PFSK-1 (cell line): ENCODE measurements around the gene PRR15L.

Experiments used
- SIN3A ChIP-seq: IDR thresholded peaks from 2 replicates; pipeline ENCODE4 v1.6.1; 2012; ENCODE audit warnings: mild to moderate bottlenecking, low read length, moderate library complexity, borderline replicate concordance; ENCODE audit not compliant: insufficient read depth
- TF ChIP-seq, protein P1 (sequence below), 2 experiments: IDR thresholded peaks; 2 replicates each; pipeline versions ENCODE4 v1.6.1 to v1.8.0; 2011 to 2012; ENCODE audit warnings: low read depth in 2 of 2, low read length in 2 of 2, control low read depth in 1 of 2, inconsistent platforms in 1 of 2, mild to moderate bottlenecking in 1 of 2, moderate library complexity in 1 of 2; ENCODE audit not compliant: insufficient read depth in 1 of 2

DNA sequence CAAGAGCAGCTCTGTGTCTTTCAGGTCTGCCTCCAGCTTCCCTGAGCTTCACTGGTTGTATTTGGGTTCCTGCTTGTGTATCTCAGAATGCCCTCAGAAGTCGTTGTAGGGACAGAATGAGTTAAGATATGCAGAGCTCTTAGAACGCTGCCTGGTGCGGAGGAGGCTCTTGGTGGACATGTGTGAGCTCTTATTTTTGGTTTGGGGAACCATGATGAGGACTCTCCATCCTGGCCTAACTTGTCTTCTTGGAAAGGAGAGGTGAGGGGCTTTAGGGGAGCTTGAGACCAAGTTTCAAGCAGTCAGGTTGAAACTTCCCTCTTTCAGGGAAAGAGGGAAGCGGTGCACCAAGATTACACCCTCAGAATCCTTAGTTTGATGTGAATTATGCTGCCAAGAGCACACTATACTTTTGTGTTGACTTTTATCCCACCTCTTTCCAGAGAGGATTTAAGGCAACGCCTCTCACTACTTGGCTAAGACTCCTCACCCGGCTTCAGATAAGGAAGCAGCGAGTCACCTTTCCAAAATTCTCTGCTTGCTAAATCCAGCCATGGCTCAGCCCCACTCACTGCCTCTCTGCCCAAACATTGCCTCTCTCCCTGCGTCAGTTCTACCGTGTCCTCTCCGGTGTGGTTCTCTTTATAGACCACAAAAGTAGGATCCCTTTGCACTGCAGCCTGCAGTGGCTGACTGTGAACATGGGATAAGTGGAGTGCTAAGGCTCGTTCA is 26.0 kb upstream of the PRR15L start:
- TF ChIP-seq SIN3A: no peak
- TF ChIP-seq, protein P1, sequence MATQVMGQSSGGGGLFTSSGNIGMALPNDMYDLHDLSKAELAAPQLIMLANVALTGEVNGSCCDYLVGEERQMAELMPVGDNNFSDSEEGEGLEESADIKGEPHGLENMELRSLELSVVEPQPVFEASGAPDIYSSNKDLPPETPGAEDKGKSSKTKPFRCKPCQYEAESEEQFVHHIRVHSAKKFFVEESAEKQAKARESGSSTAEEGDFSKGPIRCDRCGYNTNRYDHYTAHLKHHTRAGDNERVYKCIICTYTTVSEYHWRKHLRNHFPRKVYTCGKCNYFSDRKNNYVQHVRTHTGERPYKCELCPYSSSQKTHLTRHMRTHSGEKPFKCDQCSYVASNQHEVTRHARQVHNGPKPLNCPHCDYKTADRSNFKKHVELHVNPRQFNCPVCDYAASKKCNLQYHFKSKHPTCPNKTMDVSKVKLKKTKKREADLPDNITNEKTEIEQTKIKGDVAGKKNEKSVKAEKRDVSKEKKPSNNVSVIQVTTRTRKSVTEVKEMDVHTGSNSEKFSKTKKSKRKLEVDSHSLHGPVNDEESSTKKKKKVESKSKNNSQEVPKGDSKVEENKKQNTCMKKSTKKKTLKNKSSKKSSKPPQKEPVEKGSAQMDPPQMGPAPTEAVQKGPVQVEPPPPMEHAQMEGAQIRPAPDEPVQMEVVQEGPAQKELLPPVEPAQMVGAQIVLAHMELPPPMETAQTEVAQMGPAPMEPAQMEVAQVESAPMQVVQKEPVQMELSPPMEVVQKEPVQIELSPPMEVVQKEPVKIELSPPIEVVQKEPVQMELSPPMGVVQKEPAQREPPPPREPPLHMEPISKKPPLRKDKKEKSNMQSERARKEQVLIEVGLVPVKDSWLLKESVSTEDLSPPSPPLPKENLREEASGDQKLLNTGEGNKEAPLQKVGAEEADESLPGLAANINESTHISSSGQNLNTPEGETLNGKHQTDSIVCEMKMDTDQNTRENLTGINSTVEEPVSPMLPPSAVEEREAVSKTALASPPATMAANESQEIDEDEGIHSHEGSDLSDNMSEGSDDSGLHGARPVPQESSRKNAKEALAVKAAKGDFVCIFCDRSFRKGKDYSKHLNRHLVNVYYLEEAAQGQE (IDR thresholded peaks at IDR 0.05; ENCODE audit: insufficient read depth in 1 of 2, low read depth in 2 of 2, low read length in 2 of 2): no peak
